ENCODE measurements around the gene PDGFA. TPM values are rescaled to one million over a fixed set of nuclear protein-coding genes. Genes with fewer than 3 reads are reported as not detected.

The PDGFA gene
- total RNA-seq, 1 donor from 2014 or later = 31.2 TPM

- TF ChIP-seq POLR2AphosphoS5 (IDR thresholded peaks at IDR 0.05; ENCODE audit: insufficient read depth in 1 of 2, low read depth in 1 of 2) = no peak
- TF ChIP-seq POLR2A (IDR thresholded peaks at IDR 0.05) = no peak
- TF ChIP-seq CTCF (IDR thresholded peaks at IDR 0.05) = no peak
- no peaks in the 10 kb centered on the region for H3K9me3 ChIP-seq
- intact Hi-C loops (cut with DNase I) = no loop called here
These were observed 61.7 kb downstream of the PDGFA start for GRCh38 chr7:457814-458510.

GRCh38 chr7:455110-455928 lies 64.3 kb downstream of the PDGFA start:
- no peaks in the 10 kb centered on the region for H3K27me3 ChIP-seq
- no peak overlapping the region for H3K27ac ChIP-seq
- no peak overlapping the region for H3K4me3 ChIP-seq
- intact Hi-C loops (cut with DNase I) = no loop called here
- no peaks in the 10 kb centered on the region for H3K9me3 ChIP-seq
- TF ChIP-seq POLR2A (IDR thresholded peaks at IDR 0.05) (no peak), CTCF (IDR thresholded peaks at IDR 0.05) (no peak)
- no peak for DNase-seq (ENCODE audit: extremely low spot score in 2 of 2)
- H3K36me3 ChIP-seq = no peaks in the 10 kb centered on the region
- peaks cover 26% of the 10 kb centered on the region for H3K4me1 ChIP-seq

More at GRCh38 chr7:457814-458510, 61.7 kb downstream of the PDGFA start:
- Histone ChIP-seq H3K36me3 (no peaks in the 10 kb centered on the region), H3K27ac (no peak overlapping the region), H3K4me1 (peaks cover 15% of the 10 kb centered on the region), H3K27me3 (no peaks in the 10 kb centered on the region), H3K4me3 (no peak overlapping the region)
- no peak for DNase-seq (ENCODE audit: extremely low spot score in 2 of 2)

GRCh38 chr7:454356-455109 lies 65.1 kb downstream of the PDGFA start:
- H3K4me3 ChIP-seq = no peak overlapping the region
- no peaks in the 10 kb centered on the region for H3K27me3 ChIP-seq
- no peaks in the 10 kb centered on the region for H3K36me3 ChIP-seq
- TF ChIP-seq POLR2A (IDR thresholded peaks at IDR 0.05) (no peak), POLR2AphosphoS5 (IDR thresholded peaks at IDR 0.05; ENCODE audit: insufficient read depth in 1 of 2, low read depth in 1 of 2) (no peak), CTCF (IDR thresholded peaks at IDR 0.05) (no peak)
- intact Hi-C loops (cut with DNase I) = no loop called here
- DNase-seq (ENCODE audit: extremely low spot score in 2 of 2) = no peak
- no peaks in the 10 kb centered on the region for H3K9me3 ChIP-seq
- peaks cover 21% of the 10 kb centered on the region for H3K4me1 ChIP-seq
- H3K27ac ChIP-seq = no peak overlapping the region

GRCh38 chr7:453597-454306 lies 65.9 kb downstream of the PDGFA start:
- no peak overlapping the region for H3K27ac ChIP-seq
- peaks cover 21% of the 10 kb centered on the region for H3K4me1 ChIP-seq
- no peaks in the 10 kb centered on the region for H3K9me3 ChIP-seq
- H3K36me3 ChIP-seq = no peaks in the 10 kb centered on the region
- no peak for DNase-seq (ENCODE audit: extremely low spot score in 2 of 2)
- intact Hi-C loops (cut with DNase I) = no loop called here
- no peak overlapping the region for H3K4me3 ChIP-seq
- no peaks in the 10 kb centered on the region for H3K27me3 ChIP-seq
- TF ChIP-seq CTCF (IDR thresholded peaks at IDR 0.05) (no peak), POLR2AphosphoS5 (IDR thresholded peaks at IDR 0.05; ENCODE audit: insufficient read depth in 1 of 2, low read depth in 1 of 2) (no peak), POLR2A (IDR thresholded peaks at IDR 0.05) (no peak)
